Right lobe of liver (tissue), 6 donors: Measurements from ENCODE around the gene PRKCB. TPM values are rescaled to one million over a fixed set of nuclear protein-coding genes. Genes with fewer than 3 reads are reported as not detected.
"Not testable (repeated sequence)": the region's sequence is repeated elsewhere in the genome, so short reads cannot be mapped to it uniquely, and the experiment has no call there.

ENCODE experiments used
- ATAC-seq, 4 donors: fragments of 200-7000 bp; cut with Tn5 transposase; one replicate each; pipeline ENCODE4 v1.9.1; 2020; ENCODE audit warnings: mild to moderate bottlenecking in 4 of 4, moderate library complexity in 4 of 4
- DNase-seq, 3 donors: peaks; one replicate each; pipeline ENCODE4 v3.0.0-alpha.2; 2020
- H3K27ac ChIP-seq, 3 donors: fragments of 200-600 bp; one replicate each; pipeline ENCODE4 v1.8.0; 2022
- H3K27me3 ChIP-seq, 2 donors: fragments of 200-600 bp; one replicate each; pipeline ENCODE4 v1.8.0; 2022
- H3K36me3 ChIP-seq, 4 donors: fragments of 200-600 bp; sonication (generic) in 1 of 4; one replicate each; pipeline versions ENCODE4 v1.5.1 to v1.8.0; 2017 to 2022; ENCODE audit warnings: control low read depth in 1 of 4
- H3K4me1 ChIP-seq, 4 donors: fragments of 200-600 bp; sonication (generic) in 1 of 4; one replicate each; pipeline versions ENCODE4 v1.5.1 to v1.8.0; 2017 to 2022; ENCODE audit warnings: control low read depth in 1 of 4
- H3K4me3 ChIP-seq, 3 donors: fragments of 200-600 bp; one replicate each; pipeline ENCODE4 v1.8.0; 2022
- H3K9me3 ChIP-seq, 4 donors: fragments of 200-600 bp; sonication (generic) in 1 of 4; one replicate each; pipeline versions ENCODE4 v1.5.1 to v1.8.0; 2017 to 2022; ENCODE audit warnings: control low read depth in 1 of 4
- POLR2A ChIP-seq: fragments of 450-650 bp; IDR thresholded peaks from one replicate; pipeline ENCODE4 v1.6.1; 2017; ENCODE audit warnings: antibody characterized with exemption, mild to moderate bottlenecking
- WGBS: methylation state at CpG from one replicate; pipeline ENCODE4 v1.1.6; 2018; ENCODE audit warnings: low coverage, low lambda C conversion rate; ENCODE audit not compliant: insufficient coverage; ENCODE audit errors: missing lambda C conversion rate; 5-methylcytosine and 5-hydroxymethylcytosine counted together
- intact Hi-C, 2 donors: fragments of 100-400 bp; cut with DNase I; formaldehyde crosslinking; loops; one replicate each; pipeline versions ENCODE4 v1.11.2 to v1.14.1; 2022
- total RNA-seq, 6 experiments: library from RNA; depleted of rRNA in 2 of 6; stranded (reverse); fragments of >200 nt in 2 of 6; fragmentation: NEBNext Ultra II Directional in 3 of 6; extraction: Animal tissue kit (Norgen Biotek cat#: 25700) in 3 of 6; gene quantifications; one replicate each; pipeline versions ENCODE4 v1.1.0 to v1.2.4, GENCODE V29; 2016 to 2023
- TF ChIP-seq, protein P1 (sequence below), 4 donors: fragments of 200-600 bp in 3 of 4; fragments of 450-650 bp in 1 of 4; IDR thresholded peaks; one replicate each; pipeline versions ENCODE4 v1.5.1 to v1.8.0; 2016 to 2022; ENCODE audit warnings: antibody characterized with exemption in 4 of 4, mild to moderate bottlenecking in 2 of 4
- donor health status: DM: no; HTN: yes; CAD: no.
- donor health status: DM: no; HTN: no; CAD: no.
- donor health status: DM: no; HTN: no; CAD: no.
- donor health status: DM: no; HTN: yes; CAD: no.
- donor health status: DM: no; HTN: yes; CAD: no.

Gene PRKCB
- total RNA-seq, 6 experiments from 2014 or later, result 1.7 to 8.1 (median 3.5) TPM

GRCh38 chr16:24102209-24102660, 266.5 kb downstream of the PRKCB start:
- TF ChIP-seq POLR2A, result no peak
- TF ChIP-seq, protein P1, sequence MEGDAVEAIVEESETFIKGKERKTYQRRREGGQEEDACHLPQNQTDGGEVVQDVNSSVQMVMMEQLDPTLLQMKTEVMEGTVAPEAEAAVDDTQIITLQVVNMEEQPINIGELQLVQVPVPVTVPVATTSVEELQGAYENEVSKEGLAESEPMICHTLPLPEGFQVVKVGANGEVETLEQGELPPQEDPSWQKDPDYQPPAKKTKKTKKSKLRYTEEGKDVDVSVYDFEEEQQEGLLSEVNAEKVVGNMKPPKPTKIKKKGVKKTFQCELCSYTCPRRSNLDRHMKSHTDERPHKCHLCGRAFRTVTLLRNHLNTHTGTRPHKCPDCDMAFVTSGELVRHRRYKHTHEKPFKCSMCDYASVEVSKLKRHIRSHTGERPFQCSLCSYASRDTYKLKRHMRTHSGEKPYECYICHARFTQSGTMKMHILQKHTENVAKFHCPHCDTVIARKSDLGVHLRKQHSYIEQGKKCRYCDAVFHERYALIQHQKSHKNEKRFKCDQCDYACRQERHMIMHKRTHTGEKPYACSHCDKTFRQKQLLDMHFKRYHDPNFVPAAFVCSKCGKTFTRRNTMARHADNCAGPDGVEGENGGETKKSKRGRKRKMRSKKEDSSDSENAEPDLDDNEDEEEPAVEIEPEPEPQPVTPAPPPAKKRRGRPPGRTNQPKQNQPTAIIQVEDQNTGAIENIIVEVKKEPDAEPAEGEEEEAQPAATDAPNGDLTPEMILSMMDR (IDR thresholded peaks at IDR 0.05), result no peak
- no peak for ATAC-seq
- H3K9me3 ChIP-seq, result no peaks in the 10 kb centered on the region
- H3K4me3 ChIP-seq, result no peak overlapping the region
- no peak overlapping the region for H3K27ac ChIP-seq
- H3K27me3 ChIP-seq, result no peaks in the 10 kb centered on the region
- no peak for DNase-seq
- WGBS, result 46% methylated on average over 2 of the region's 4 CpGs
- H3K4me1 ChIP-seq, result no peaks in the 10 kb centered on the region
- no peaks in the 10 kb centered on the region for H3K36me3 ChIP-seq
- intact Hi-C loops, result no loop called here

GRCh38 chr16:24105471-24105870, 269.7 kb downstream of the PRKCB start:
- H3K9me3 ChIP-seq, DNase-seq: not testable (repeated sequence)

GRCh38 chr16:24108090-24108489, 272.3 kb downstream of the PRKCB start:
- H3K27me3 ChIP-seq, H3K36me3 ChIP-seq, DNase-seq, H3K4me3 ChIP-seq, H3K4me1 ChIP-seq, ATAC-seq, H3K27ac ChIP-seq, intact Hi-C loops, H3K9me3 ChIP-seq: not testable (repeated sequence)
- 47% methylated on average over 1 of the region's 1 CpG for WGBS

More at GRCh38 chr16:24105471-24105870, 269.7 kb downstream of the PRKCB start:
- H3K27me3 ChIP-seq, H3K4me1 ChIP-seq, ATAC-seq, H3K36me3 ChIP-seq, intact Hi-C loops, H3K27ac ChIP-seq, H3K4me3 ChIP-seq: not testable (repeated sequence)
- WGBS, result 84% methylated on average over 2 of the region's 2 CpGs

DNA sequence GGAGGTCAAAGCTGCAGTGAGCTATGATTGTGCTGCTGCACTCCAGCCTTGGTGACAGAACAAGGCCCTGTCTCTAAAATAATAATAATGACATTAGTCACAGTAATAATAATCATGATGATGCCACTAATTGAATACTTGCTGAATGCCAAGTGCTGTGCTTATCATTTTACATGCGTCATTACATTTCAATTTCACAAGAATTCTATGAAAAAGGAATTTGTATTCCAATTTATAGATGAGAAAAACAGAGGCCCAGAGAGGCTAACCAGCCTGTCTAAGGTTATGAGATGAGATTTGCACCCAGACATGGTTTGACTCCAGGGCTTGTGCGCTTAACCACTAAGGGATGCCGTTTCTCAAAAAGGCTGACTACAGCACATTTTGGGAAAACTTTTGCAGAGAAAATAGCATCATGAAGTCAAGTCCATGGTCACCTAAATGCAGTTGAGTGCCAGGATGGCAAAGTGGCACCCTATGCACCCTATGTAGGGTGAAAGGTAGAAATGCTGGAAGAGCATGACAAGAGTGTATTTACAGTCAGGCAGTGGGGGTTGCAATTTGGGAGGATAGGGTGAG, 276.0 kb downstream of the PRKCB start:
- Histone ChIP-seq H3K27ac (no peak overlapping the region), H3K4me1 (no peaks in the 10 kb centered on the region), H3K27me3 (no peaks in the 10 kb centered on the region), H3K36me3 (no peaks in the 10 kb centered on the region), H3K9me3 (no peaks in the 10 kb centered on the region), H3K4me3 (no peak overlapping the region)
- TF ChIP-seq POLR2A, result no peak
- TF ChIP-seq, protein P1 (IDR thresholded peaks at IDR 0.05), result no peak
- ATAC-seq, result no peak
- intact Hi-C loops, result no loop called here
- WGBS, result 41% methylated on average over 3 of the region's 3 CpGs
- no peak for DNase-seq

- Histone ChIP-seq H3K36me3 (no peaks in the 10 kb centered on the region), H3K4me3 (no peak overlapping the region), H3K27me3 (no peaks in the 10 kb centered on the region), H3K4me1 (no peaks in the 10 kb centered on the region), H3K27ac (no peak overlapping the region), H3K9me3 (no peaks in the 10 kb centered on the region)
- intact Hi-C loops, result no loop called here
- DNase-seq, result no peak
- 73% methylated on average over 2 of the region's 2 CpGs for WGBS
- no peak for TF ChIP-seq POLR2A
- TF ChIP-seq, protein P1 (IDR thresholded peaks at IDR 0.05), result no peak
- ATAC-seq, result no peak
These were observed 277.4 kb downstream of the PRKCB start for GRCh38 chr16:24113115-24113745.
